Esophagus muscularis mucosa (tissue), 4 donors: ENCODE results near the gene ASIP. TPM values are rescaled to one million over a fixed set of nuclear protein-coding genes. Genes with fewer than 3 reads are reported as not detected.
"Not testable (repeated sequence)": the region's sequence is repeated elsewhere in the genome, so short reads cannot be mapped to it uniquely, and the experiment has no call there.

Experiments used
- DNase-seq: peaks from one replicate; pipeline ENCODE4 v3.0.0-alpha.2; 2017; ENCODE audit errors: extremely low spot score
- H3K27ac ChIP-seq, 4 donors: fragments of 200-600 bp; sonication (generic); replicated peaks in 1 of 4; 1 replicate in 3 of 4; 2 replicates in 1 of 4; pipeline ENCODE4 v1.5.1; 2016 to 2019; ENCODE audit warnings: mild to moderate bottlenecking in 1 of 4
- H3K27me3 ChIP-seq, 4 donors: fragments of 200-600 bp; sonication (generic); one replicate each; pipeline versions ENCODE4 v1.5.1 to v1.6.0; 2016 to 2019
- H3K36me3 ChIP-seq, 4 donors: fragments of 200-600 bp; sonication (generic); one replicate each; pipeline ENCODE4 v1.5.1; 2016 to 2019
- H3K4me1 ChIP-seq, 4 donors: fragments of 200-600 bp; sonication (generic); one replicate each; pipeline ENCODE4 v1.5.1; 2016 to 2019
- H3K4me3 ChIP-seq, 4 donors: fragments of 200-600 bp; sonication (generic); 1 replicate in 2 of 4; 2 replicates in 2 of 4; pipeline ENCODE4 v1.5.1; 2016 to 2019; ENCODE audit warnings: mild to moderate bottlenecking in 4 of 4, moderate library complexity in 1 of 4
- H3K9me3 ChIP-seq, 4 donors: fragments of 200-600 bp; sonication (generic); 1 replicate in 3 of 4; 2 replicates in 1 of 4; pipeline ENCODE4 v1.5.1; 2016 to 2019
- CTCF ChIP-seq, 3 experiments: fragments of 200-600 bp in 2 of 3; fragments of 450-650 bp in 1 of 3; sonication (generic) in 2 of 3; IDR thresholded peaks; one replicate each; pipeline ENCODE4 v1.5.1; 2017 to 2019; ENCODE audit warnings: antibody characterized with exemption in 3 of 3, mild to moderate bottlenecking in 2 of 3, moderate library complexity in 1 of 3
- EP300 ChIP-seq: sonication (generic); formaldehyde crosslinking; IDR thresholded peaks from one replicate; pipeline ENCODE4 v1.6.1; 2017; ENCODE audit warnings: antibody characterized with exemption
- POLR2A ChIP-seq: fragments of 450-650 bp; IDR thresholded peaks from one replicate; pipeline ENCODE4 v1.6.1; 2017; ENCODE audit warnings: antibody characterized with exemption, moderate library complexity, mild to moderate bottlenecking, low read depth
- POLR2AphosphoS5 ChIP-seq, 2 donors: sonication (generic); formaldehyde crosslinking; IDR thresholded peaks; one replicate each; pipeline ENCODE4 v1.6.1; 2017; ENCODE audit warnings: antibody characterized with exemption in 2 of 2
- WGBS: methylation state at CpG from one replicate; pipeline ENCODE4 v1.1.5; 2018; 5-methylcytosine and 5-hydroxymethylcytosine counted together
- intact Hi-C: fragments of 100-400 bp; cut with DNase I; formaldehyde crosslinking; loops from one replicate; pipeline ENCODE4 v1.15.1; 2023
- total RNA-seq, 4 donors: library from RNA; depleted of rRNA; stranded (reverse); fragments of >200 nt; gene quantifications; one replicate each; pipeline versions ENCODE4 v1.1.0 to v1.2.1, GENCODE V29; 2016

Gene ASIP
- total RNA-seq, 4 donors from 2014 or later, result not detected

- H3K36me3 ChIP-seq, result peaks cover 18 to 41% (median 40%) of the 10 kb centered on the region in 4 donors
- no peaks in the 10 kb centered on the region for H3K27me3 ChIP-seq
- H3K27ac ChIP-seq, result no peak overlapping the region
- peaks cover 6 to 13% (median 7%) of the 10 kb centered on the region in 4 donors for H3K4me1 ChIP-seq
- DNase-seq, result no peak
- intact Hi-C loops, result no loop called here
- no peak for TF ChIP-seq POLR2A
- TF ChIP-seq EP300, result no peak
- TF ChIP-seq CTCF (IDR thresholded peaks at IDR 0.05), result no peak
- TF ChIP-seq POLR2AphosphoS5 (IDR thresholded peaks at IDR 0.05), result no peak
- 90% methylated on average over 3 of the region's 3 CpGs for WGBS
- H3K9me3 ChIP-seq, result no peaks in the 10 kb centered on the region
- no peak overlapping the region for H3K4me3 ChIP-seq
Measured at GRCh38 chr20:34296468-34296867, 55.2 kb downstream of the ASIP start.

GRCh38 chr20:34298294-34298784 lies 57.1 kb downstream of the ASIP start:
- DNase-seq, H3K4me3 ChIP-seq, H3K9me3 ChIP-seq, intact Hi-C loops, H3K27ac ChIP-seq, H3K27me3 ChIP-seq: not testable (repeated sequence)
- WGBS, result 100% methylated on average over 1 of the region's 15 CpGs
- Histone ChIP-seq H3K36me3 (peaks cover 12 to 22% (median 21%) of the 10 kb centered on the region in 4 donors), H3K4me1 (peaks cover 16 to 25% (median 18%) of the 10 kb centered on the region in 4 donors)
- peak in 2 of 3 experiments; percentile 33 for TF ChIP-seq CTCF (IDR thresholded peaks at IDR 0.05)

GRCh38 chr20:34299556-34300255 lies 58.5 kb downstream of the ASIP start:
- no peak overlapping the region for H3K27ac ChIP-seq
- no peak overlapping the region for H3K4me3 ChIP-seq
- 89% methylated on average over 11 of the region's 11 CpGs for WGBS
- H3K27me3 ChIP-seq, result no peaks in the 10 kb centered on the region
- TF ChIP-seq POLR2A, result no peak
- TF ChIP-seq EP300, result no peak
- no peak for TF ChIP-seq CTCF (IDR thresholded peaks at IDR 0.05)
- no peak for TF ChIP-seq POLR2AphosphoS5 (IDR thresholded peaks at IDR 0.05)
- intact Hi-C loops, result loop anchor here (5.0 to 10.0 kb wide), 2 partner anchors 63 to 405 kb away; partner anchors contain the start of genes ITCH and TP53INP2
- DNase-seq, result no peak
- peaks cover 16 to 25% (median 20%) of the 10 kb centered on the region in 4 donors for H3K4me1 ChIP-seq
- no peaks in the 10 kb centered on the region for H3K9me3 ChIP-seq
- peaks cover 6 to 9% (median 7%) of the 10 kb centered on the region in 4 donors for H3K36me3 ChIP-seq

- H3K36me3 ChIP-seq, result peaks cover under 1 to 3% (median 1%) of the 10 kb centered on the region in 4 donors
- H3K9me3 ChIP-seq, result no peaks in the 10 kb centered on the region
- TF ChIP-seq CTCF (IDR thresholded peaks at IDR 0.05) (no peak), POLR2AphosphoS5 (IDR thresholded peaks at IDR 0.05) (no peak), POLR2A (no peak), EP300 (no peak)
- H3K4me3 ChIP-seq, result no peak overlapping the region
- H3K27ac ChIP-seq, result no peak overlapping the region
- 83% methylated on average over 3 of the region's 3 CpGs for WGBS
- no peaks in the 10 kb centered on the region for H3K27me3 ChIP-seq
- intact Hi-C loops, result loop anchor here (5.0 to 10.0 kb wide), 2 partner anchors 62 to 404 kb away; partner anchors contain the start of genes ITCH and TP53INP2
- H3K4me1 ChIP-seq, result peaks cover 16 to 25% (median 20%) of the 10 kb centered on the region in 4 donors
- no peak for DNase-seq
Measured at GRCh38 chr20:34300256-34300806, 59.1 kb downstream of the ASIP start.
